GM21723 (cell line): ENCODE data around the gene FBRSL1.
"Not testable (repeated sequence)": the region's sequence is repeated elsewhere in the genome, so short reads cannot be mapped to it uniquely, and the experiment has no call there.

ENCODE experiments used
- ATAC-seq: cut with Tn5 transposase; IDR thresholded peaks from one replicate; pipeline ENCODE4 v1.9.1; 2021; ENCODE audit warnings: mild to moderate bottlenecking, moderate library complexity; ENCODE audit not compliant: unreplicated experiment

The FBRSL1 gene

GRCh38 chr12:132521200-132521580 is 31.2 kb downstream of the FBRSL1 start:
- ATAC-seq = no peak

- ATAC-seq = no peak
These were observed 31.9 kb downstream of the FBRSL1 start for GRCh38 chr12:132521712-132522292.

GRCh38 chr12:132522592-132523380 is 32.8 kb downstream of the FBRSL1 start:
- no peak for ATAC-seq

GRCh38 chr12:132523576-132524331 is 33.8 kb downstream of the FBRSL1 start:
- peak; percentile 77 for ATAC-seq

GRCh38 chr12:132524405-132524804 is 34.5 kb downstream of the FBRSL1 start:
- no peak for ATAC-seq

- ATAC-seq = no peak
These were observed 35.3 kb downstream of the FBRSL1 start for GRCh38 chr12:132525011-132525832.

GRCh38 chr12:132525833-132526455 is 36.0 kb downstream of the FBRSL1 start:
- ATAC-seq = no peak

GRCh38 chr12:132527186-132527882 is 37.4 kb downstream of the FBRSL1 start:
- no peak for ATAC-seq

GRCh38 chr12:132527883-132528264 is 37.9 kb downstream of the FBRSL1 start:
- no peak for ATAC-seq

- no peak for ATAC-seq
These were observed 38.7 kb downstream of the FBRSL1 start for GRCh38 chr12:132528564-132529106.

GRCh38 chr12:132529156-132529839 is 39.3 kb downstream of the FBRSL1 start:
- no peak for ATAC-seq

- ATAC-seq = no peak
These were observed 40.0 kb downstream of the FBRSL1 start for GRCh38 chr12:132529906-132530305.

GRCh38 chr12:132530447-132530846 is 40.5 kb downstream of the FBRSL1 start:
- no peak for ATAC-seq

GRCh38 chr12:132530851-132531250 is 40.9 kb downstream of the FBRSL1 start:
- no peak for ATAC-seq

- not testable (repeated sequence) for ATAC-seq
These were observed 43.0 kb downstream of the FBRSL1 start for GRCh38 chr12:132532711-132533583.

- no peak for ATAC-seq
These were observed 43.6 kb downstream of the FBRSL1 start for GRCh38 chr12:132533584-132533958.

- ATAC-seq = no peak
These were observed 44.1 kb downstream of the FBRSL1 start for GRCh38 chr12:132534076-132534475.

- ATAC-seq = no peak
These were observed 45.1 kb downstream of the FBRSL1 start for GRCh38 chr12:132535019-132535418.
